GM12878 (cell line): ENCODE results near the gene EIF1AX. TPM values are rescaled to one million over a fixed set of nuclear protein-coding genes. Genes with fewer than 3 reads are reported as not detected.

Experiments used
- ATAC-seq: fragments of 200-7000 bp; cut with Tn5 transposase; 3 replicates; pipeline ENCODE4 v1.9.1; 2020; ENCODE audit warnings: mild to moderate bottlenecking, moderate library complexity
- BruUV-seq: library from RNA; stranded (reverse); fragments of 400-500 nt; replicated peaks from 2 replicates; lab custom pipeline; 2021; lab: Mats Ljungman, UMichigan
- CTCF ChIA-PET: fragments of 300-600 bp; sonication (Branson Sonifier 250); formaldehyde crosslinking; extraction: SDS; loops from one replicate; lab custom pipeline; 2021; ENCODE audit warnings: inconsistent platforms; lab: Yijun Ruan, JAX
- POLR2A ChIA-PET: fragments of 350-600 bp; formaldehyde crosslinking; extraction: SDS; loops from one replicate; lab custom pipeline; 2021; ENCODE audit warnings: inconsistent platforms; lab: Charles Lee
- RAD21 ChIA-PET: fragments of 300-600 bp; sonication (Branson Sonifier 250); formaldehyde crosslinking; loops from one replicate; lab custom pipeline; 2023; ENCODE audit warnings: antibody characterized with exemption; ENCODE audit not compliant: unreplicated experiment; lab: Charles Lee
- SMC1A ChIA-PET: fragments of 300-600 bp; sonication (Branson Sonifier 250); formaldehyde crosslinking; loops from one replicate; lab custom pipeline; 2023; ENCODE audit not compliant: unreplicated experiment, uncharacterized antibody; lab: Charles Lee
- DNase-seq: peaks from one replicate; pipeline ENCODE4 v3.0.0-alpha.2; 2011; ENCODE audit warnings: low read depth, low spot score
- FAIRE-seq: peaks from 3 replicates; lab custom pipeline; 2011; peaks lifted over from hg19 to GRCh38; lab: Jason Lieb, UNC
- H2AFZ ChIP-seq: 2 replicates; pipeline ENCODE4 v1.6.0; 2011; ENCODE audit warnings: low read depth, low read length, control low read depth; ENCODE audit not compliant: control insufficient read depth
- H3K27ac ChIP-seq: 2 replicates; pipeline ENCODE4 v1.5.1; 2011; ENCODE audit warnings: control low read depth; ENCODE audit not compliant: control insufficient read depth, insufficient read depth
- H3K27me3 ChIP-seq, 2 experiments: replicated peaks in 1 of 2; 2 replicates each; pipeline versions ENCODE4 v1.6.0 to v1.6.1; 2011; ENCODE audit warnings: low read length in 1 of 2; ENCODE audit not compliant: control insufficient read depth in 2 of 2, insufficient read depth in 2 of 2
- H3K36me3 ChIP-seq, 2 experiments: 2 replicates each; pipeline ENCODE4 v1.5.1; 2011; ENCODE audit warnings: low read length in 1 of 2; ENCODE audit not compliant: control insufficient read depth in 2 of 2, insufficient read depth in 2 of 2
- H3K4me1 ChIP-seq: 2 replicates; pipeline ENCODE4 v1.6.1; 2011; ENCODE audit warnings: mild to moderate bottlenecking, low read length, moderate library complexity, mixed read lengths; ENCODE audit not compliant: control insufficient read depth, insufficient read depth
- H3K4me2 ChIP-seq: 2 replicates; pipeline ENCODE4 v1.6.0; 2011; ENCODE audit warnings: control low read depth; ENCODE audit not compliant: control insufficient read depth, insufficient read depth
- H3K4me3 ChIP-seq: fragments of 200-600 bp; sonication (generic); 2 replicates; pipeline ENCODE4 v1.5.1; 2016
- H3K79me2 ChIP-seq: 2 replicates; pipeline ENCODE4 v1.6.0; 2011; ENCODE audit warnings: low read length; ENCODE audit not compliant: control insufficient read depth, insufficient read depth
- H3K9ac ChIP-seq: 2 replicates; pipeline ENCODE4 v1.8.0; 2011; ENCODE audit warnings: low read length, control low read depth, mixed read lengths; ENCODE audit not compliant: control insufficient read depth, insufficient read depth
- H3K9me3 ChIP-seq: replicated peaks from 3 replicates; pipeline ENCODE4 v1.5.1; 2011; ENCODE audit warnings: mild to moderate bottlenecking, low read length; ENCODE audit not compliant: control insufficient read depth, insufficient read depth
- H4K20me1 ChIP-seq: 2 replicates; pipeline ENCODE4 v1.6.0; 2011; ENCODE audit not compliant: control insufficient read depth, insufficient read depth
- BHLHE40 ChIP-seq, 2 experiments: fragments of 450-650 bp in 1 of 2; IDR thresholded peaks; 2 replicates each; pipeline ENCODE4 v1.6.1; 2011 to 2017; ENCODE audit warnings: low read depth in 2 of 2, borderline replicate concordance in 1 of 2, improper control_type of control experiment in 1 of 2, low read length in 1 of 2, mild to moderate bottlenecking in 1 of 2
- BMI1 ChIP-seq: fragments of 450-650 bp; IDR thresholded peaks from 2 replicates; pipeline ENCODE4 v1.6.1; 2016; ENCODE audit warnings: mild to moderate bottlenecking, moderate library complexity, borderline replicate concordance
- EGR1 ChIP-seq, 2 experiments: IDR thresholded peaks; 1 replicate in 1 of 2; 2 replicates in 1 of 2; pipeline ENCODE4 v1.6.1; 2011 to 2012; ENCODE audit warnings: low read depth in 2 of 2, low read length in 2 of 2, borderline replicate concordance in 1 of 2, mild to moderate bottlenecking in 1 of 2, moderate library complexity in 1 of 2
- NFYA ChIP-seq: IDR thresholded peaks from 2 replicates; pipeline ENCODE4 v1.6.1; 2011; ENCODE audit warnings: low read depth, mild to moderate bottlenecking, low read length, improper control_type of control experiment, borderline replicate concordance
- POLR2AphosphoS2 ChIP-seq: IDR thresholded peaks from 2 replicates; pipeline ENCODE4 v1.6.1; 2011; ENCODE audit warnings: low read depth, mild to moderate bottlenecking, low read length, improper control_type of control experiment, moderate library complexity
- STAT1 ChIP-seq: fragments of 450-650 bp; conservative IDR thresholded peaks from 2 replicates; pipeline ENCODE4 v1.6.1; 2014; ENCODE audit warnings: antibody characterized with exemption, mild to moderate bottlenecking
- STAT3 ChIP-seq: IDR thresholded peaks from 2 replicates; pipeline ENCODE4 v1.6.1; 2011; ENCODE audit warnings: low read depth, low read length, improper control_type of control experiment
- ZBTB40 ChIP-seq: fragments of 450-650 bp; IDR thresholded peaks from 2 replicates; pipeline ENCODE4 v1.6.1; 2016; ENCODE audit warnings: mild to moderate bottlenecking, moderate library complexity, borderline replicate concordance
- WGBS: methylation state at CpG from one replicate; pipeline ENCODE4 v1.1.6; 2016; ENCODE audit warnings: low lambda C conversion rate; ENCODE audit not compliant: insufficient replicate concordance, insufficient coverage; ENCODE audit errors: missing lambda C conversion rate; 5-methylcytosine and 5-hydroxymethylcytosine counted together
- in situ Hi-C: fragments of 300-500 bp; cut with MboI; formaldehyde crosslinking; loops from 9 replicates; pipeline ENCODE4 v1.14.3; 2018; ENCODE audit warnings: mixed read lengths
- intact Hi-C: fragments of 100-400 bp; cut with micrococcal nuclease; formaldehyde crosslinking; loops from one replicate; pipeline ENCODE4 v1.14.2; 2022; ENCODE audit not compliant: unreplicated experiment
- polyA plus RNA-seq, 11 experiments: library from polyadenylated mRNA; depleted of rRNA in 4 of 11; unstranded in 6 of 11; stranded (reverse) in 5 of 11; fragments of >200 nt; fragmentation: Nextera tagmentation in 4 of 11; fragmentation: Illumina TruSeq in 1 of 11; extraction: Ambion mirVana in 4 of 11; extraction: Trizol in 1 of 11; gene quantifications; 1 replicate in 1 of 11; 2 replicates in 10 of 11; pipeline versions ENCODE4 v1.2.1 to v1.2.3, GENCODE V29; 2011 to 2016; ENCODE audit warnings: inconsistent platforms in 2 of 11, missing spikeins in 2 of 11, low read depth in 1 of 11
- total RNA-seq, 4 experiments: library from RNA; depleted of rRNA in 3 of 4; stranded (reverse); fragments of >200 nt in 3 of 4; fragmentation: Illumina TruSeq in 1 of 4; extraction: Trizol in 1 of 4; gene quantifications; 2 replicates each; pipeline versions ENCODE4 v1.2.1 to v1.2.3, GENCODE V29; 2013 to 2021
- TF ChIP-seq, protein P1 (sequence below): fragments of 450-650 bp; IDR thresholded peaks from 2 replicates; pipeline ENCODE4 v1.6.1; 2017; ENCODE audit warnings: antibody characterized with exemption, mild to moderate bottlenecking, moderate library complexity

Gene EIF1AX
- total and polyA plus RNA-seq, 10 of the 15 experiments (the other 5 are each of a cell fraction or from before 2014, with no cell fraction given), result 51.2 to 251 (median 86.6) TPM

- in situ Hi-C loops, result no loop called here
These were observed 24.9 kb downstream of the EIF1AX start, which contains the start of gene MAP7D2 for GRCh38 chrX:20116577-20117240. Gene MAP7D2 (minus strand): TSS chrX:20116907. CDS start chrX:20116879, 28 bp downstream.

DNA sequence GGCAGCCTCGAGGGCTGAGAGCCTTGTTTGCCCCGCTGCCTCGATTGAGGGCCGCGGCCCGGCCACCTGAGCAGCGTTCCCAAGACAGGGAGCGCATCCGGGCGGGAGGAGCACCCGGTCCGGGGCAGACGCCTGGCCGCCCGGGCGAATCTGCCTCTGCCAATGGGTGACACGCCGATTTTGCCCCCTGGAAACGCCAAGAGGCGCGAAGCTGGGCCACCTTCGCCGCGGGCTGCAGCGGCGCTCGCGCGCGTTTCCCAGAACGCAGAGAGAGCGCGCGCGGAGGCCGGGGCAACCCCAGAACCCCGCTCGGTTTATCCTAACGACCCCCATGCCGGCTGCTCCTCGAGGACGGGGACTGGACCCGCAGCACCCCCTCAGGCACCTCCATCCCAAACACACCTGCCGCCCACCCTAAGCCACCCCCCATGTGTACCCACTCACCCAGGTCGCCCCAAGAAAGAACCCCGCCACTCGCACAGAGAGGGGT lies 25.5 kb downstream of the EIF1AX start:
- CTCF ChIA-PET, result no interaction called here
- no peaks in the 10 kb centered on the region; the same call in 2 of the 3 replicates for H3K9me3 ChIP-seq
- BruUV-seq, result no TSS peak
- no peak overlapping the region for H3K9ac ChIP-seq
- no peaks in the 10 kb centered on the region; a peak in 1 of 4 replicates for H3K27me3 ChIP-seq
- SMC1A ChIA-PET, result no interaction called here
- ATAC-seq, result no peak
- no peak for FAIRE-seq
- intact Hi-C loops (no loop called here), in situ Hi-C loops (no loop called here)
- RAD21 ChIA-PET, result no interaction called here
- no peaks in the 10 kb centered on the region for H3K36me3 ChIP-seq
- H3K4me1 ChIP-seq, result no peaks in the 10 kb centered on the region
- no peak overlapping the region for H3K4me3 ChIP-seq
- H2AFZ ChIP-seq, result no peak overlapping the region
- no peak overlapping the region for H3K4me2 ChIP-seq
- no peaks in the 10 kb centered on the region for H4K20me1 ChIP-seq
- WGBS, result 64% methylated on average over 38 of the region's 47 CpGs
- H3K79me2 ChIP-seq, result no peaks in the 10 kb centered on the region
- DNase-seq, result no peak
- H3K27ac ChIP-seq, result no peak overlapping the region
- POLR2A ChIA-PET, result interaction anchor here (0.6 kb wide), 1 partner anchor 197 kb away, joined by 8 read pairs; no protein-coding TSS in a partner anchor
- TF ChIP-seq NFYA (no peak), STAT1 (no peak), POLR2AphosphoS2 (no peak), STAT3 (no peak), ZBTB40 (no peak), EGR1 (IDR thresholded peaks at IDR 0.05; ENCODE audit: borderline replicate concordance in 1 of 2, low read depth in 2 of 2, low read length in 2 of 2) (no peak)
- TF ChIP-seq, protein P1, sequence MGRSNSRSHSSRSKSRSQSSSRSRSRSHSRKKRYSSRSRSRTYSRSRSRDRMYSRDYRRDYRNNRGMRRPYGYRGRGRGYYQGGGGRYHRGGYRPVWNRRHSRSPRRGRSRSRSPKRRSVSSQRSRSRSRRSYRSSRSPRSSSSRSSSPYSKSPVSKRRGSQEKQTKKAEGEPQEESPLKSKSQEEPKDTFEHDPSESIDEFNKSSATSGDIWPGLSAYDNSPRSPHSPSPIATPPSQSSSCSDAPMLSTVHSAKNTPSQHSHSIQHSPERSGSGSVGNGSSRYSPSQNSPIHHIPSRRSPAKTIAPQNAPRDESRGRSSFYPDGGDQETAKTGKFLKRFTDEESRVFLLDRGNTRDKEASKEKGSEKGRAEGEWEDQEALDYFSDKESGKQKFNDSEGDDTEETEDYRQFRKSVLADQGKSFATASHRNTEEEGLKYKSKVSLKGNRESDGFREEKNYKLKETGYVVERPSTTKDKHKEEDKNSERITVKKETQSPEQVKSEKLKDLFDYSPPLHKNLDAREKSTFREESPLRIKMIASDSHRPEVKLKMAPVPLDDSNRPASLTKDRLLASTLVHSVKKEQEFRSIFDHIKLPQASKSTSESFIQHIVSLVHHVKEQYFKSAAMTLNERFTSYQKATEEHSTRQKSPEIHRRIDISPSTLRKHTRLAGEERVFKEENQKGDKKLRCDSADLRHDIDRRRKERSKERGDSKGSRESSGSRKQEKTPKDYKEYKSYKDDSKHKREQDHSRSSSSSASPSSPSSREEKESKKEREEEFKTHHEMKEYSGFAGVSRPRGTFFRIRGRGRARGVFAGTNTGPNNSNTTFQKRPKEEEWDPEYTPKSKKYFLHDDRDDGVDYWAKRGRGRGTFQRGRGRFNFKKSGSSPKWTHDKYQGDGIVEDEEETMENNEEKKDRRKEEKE, result no peak

More at GRCh38 chrX:20116577-20117240, 24.9 kb downstream of the EIF1AX start, which contains the start of gene MAP7D2:
- no TSS peak for BruUV-seq
- TF ChIP-seq BMI1 (no peak), BHLHE40 (IDR thresholded peaks at IDR 0.05; ENCODE audit: borderline replicate concordance in 1 of 2, low read depth in 2 of 2, low read length in 1 of 2) (peak in 1 of 2 experiments; percentile 58; a peak in 2 of 4 replicates)
- 83% methylated on average over 49 of the region's 91 CpGs for WGBS
- Histone ChIP-seq H3K4me3 (no peak within 1 kb of the TSS), H3K4me2 (no peak within 1 kb of the TSS), H3K9ac (no peak within 1 kb of the TSS), H2AFZ (no peak within 1 kb of the TSS), H3K9me3 (no peaks in the 10 kb centered on the region; the same call in 2 of the 3 replicates), H4K20me1 (no peaks in the 10 kb centered on the region), H3K36me3 (no peaks in the 10 kb centered on the region), H3K27ac (no peak within 1 kb of the TSS), H3K79me2 (no peaks in the 10 kb centered on the region), H3K4me1 (no peaks in the 10 kb centered on the region), H3K27me3 (no peaks in the 10 kb centered on the region; a peak in 1 of 4 replicates)
- SMC1A ChIA-PET, result no interaction called here
- FAIRE-seq, result no peak
- ATAC-seq, result no peak
- POLR2A ChIA-PET, result interaction anchor here (0.6 kb wide), 1 partner anchor 197 kb away, joined by 8 read pairs; no protein-coding TSS in a partner anchor
- no peak for DNase-seq
- CTCF ChIA-PET, result no interaction called here
- intact Hi-C loops, result no loop called here
- RAD21 ChIA-PET, result no interaction called here
